Progenitor cell of endocrine pancreas (in vitro differentiated cells): ENCODE data around the gene ARHGEF16. TPM values are rescaled to one million over a fixed set of nuclear protein-coding genes. Genes with fewer than 3 reads are reported as not detected.

Source experiments
- DNase-seq: peaks from one replicate; pipeline ENCODE4 v3.0.0; 2021; ENCODE audit warnings: low spot score; ENCODE audit not compliant: unreplicated experiment
- H3K27ac Mint-ChIP-seq: 2 replicates; pipeline ENCODE4 v1.8.0; 2021; ENCODE audit warnings: mild to moderate bottlenecking, moderate library complexity, mixed read lengths
- H3K27me3 Mint-ChIP-seq: 2 replicates; pipeline ENCODE4 v1.8.0; 2021; ENCODE audit warnings: mixed read lengths
- H3K36me3 Mint-ChIP-seq: 2 replicates; pipeline ENCODE4 v1.8.0; 2022; ENCODE audit warnings: mixed read lengths; ENCODE audit not compliant: insufficient read depth
- H3K4me1 Mint-ChIP-seq: 2 replicates; pipeline ENCODE4 v1.8.0; 2021; ENCODE audit warnings: low read depth, mixed read lengths
- H3K4me3 Mint-ChIP-seq: 2 replicates; pipeline ENCODE4 v1.8.0; 2021; ENCODE audit warnings: low read depth, mild to moderate bottlenecking, moderate library complexity, mixed read lengths
- H3K9me3 Mint-ChIP-seq: 2 replicates; pipeline ENCODE4 v1.8.0; 2021; ENCODE audit warnings: low read depth, mixed read lengths
- total RNA-seq: library from RNA; stranded (reverse); gene quantifications from 2 replicates; pipeline ENCODE4 v1.2.1, GENCODE V29; 2021
- TF ChIP-seq, protein P1 (sequence below): fragments of 200-600 bp; sonication (generic); IDR thresholded peaks from one replicate; pipeline ENCODE4 v1.5.0; 2021; ENCODE audit warnings: antibody characterized with exemption, mild to moderate bottlenecking; ENCODE audit not compliant: unreplicated experiment

ARHGEF16 gene
- total RNA-seq, 1 donor from 2014 or later, result 63.6 TPM

DNA sequence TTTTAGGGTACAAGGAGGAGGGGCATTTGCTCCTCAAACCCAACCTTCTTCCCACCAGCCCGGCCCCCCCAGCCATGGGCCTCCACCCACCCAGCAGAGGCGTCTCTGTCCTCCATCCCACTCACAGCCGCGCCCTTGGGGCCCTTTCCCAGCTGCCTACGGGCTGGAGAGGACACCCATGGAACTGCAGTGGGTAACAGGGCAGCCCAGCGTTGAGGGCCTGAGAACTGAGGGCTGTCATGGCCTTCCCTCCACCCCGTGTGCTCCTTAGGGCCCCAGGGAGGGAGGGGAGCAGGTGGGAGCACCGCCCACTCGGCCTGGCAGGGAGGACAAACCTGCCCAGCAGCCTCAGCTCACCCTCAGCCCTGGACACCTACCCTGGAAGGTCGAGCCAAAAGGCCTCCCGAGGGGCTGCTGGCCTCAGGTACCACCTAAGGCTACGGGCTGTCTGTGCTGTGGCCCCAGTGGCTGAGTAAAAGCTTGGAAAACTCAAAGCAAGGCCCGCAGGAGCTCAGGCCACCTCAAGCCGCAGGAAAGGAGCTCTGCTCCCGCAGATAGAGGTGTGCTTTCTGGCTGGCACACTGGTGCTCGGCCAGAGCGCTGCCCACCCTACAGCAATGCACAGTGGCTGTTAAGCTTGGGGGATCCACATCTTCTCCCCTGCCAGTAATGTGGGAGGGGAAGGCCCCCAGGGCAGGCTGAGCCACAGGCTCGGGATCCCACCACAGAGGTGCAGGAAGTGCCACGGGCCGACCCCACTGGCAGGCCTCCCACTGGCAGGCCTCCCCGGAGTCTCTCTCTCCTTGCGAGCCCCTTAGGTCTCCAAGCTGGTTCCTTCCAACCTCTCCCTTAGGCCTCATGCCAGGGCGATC, 2.2 kb upstream of the ARHGEF16 start:
- H3K36me3 Mint-ChIP-seq, result no peaks in the 10 kb centered on the region
- no peak for DNase-seq
- H3K4me1 Mint-ChIP-seq, result no peaks in the 10 kb centered on the region
- H3K27me3 Mint-ChIP-seq, result peaks cover 13% of the 10 kb centered on the region
- TF ChIP-seq, protein P1, sequence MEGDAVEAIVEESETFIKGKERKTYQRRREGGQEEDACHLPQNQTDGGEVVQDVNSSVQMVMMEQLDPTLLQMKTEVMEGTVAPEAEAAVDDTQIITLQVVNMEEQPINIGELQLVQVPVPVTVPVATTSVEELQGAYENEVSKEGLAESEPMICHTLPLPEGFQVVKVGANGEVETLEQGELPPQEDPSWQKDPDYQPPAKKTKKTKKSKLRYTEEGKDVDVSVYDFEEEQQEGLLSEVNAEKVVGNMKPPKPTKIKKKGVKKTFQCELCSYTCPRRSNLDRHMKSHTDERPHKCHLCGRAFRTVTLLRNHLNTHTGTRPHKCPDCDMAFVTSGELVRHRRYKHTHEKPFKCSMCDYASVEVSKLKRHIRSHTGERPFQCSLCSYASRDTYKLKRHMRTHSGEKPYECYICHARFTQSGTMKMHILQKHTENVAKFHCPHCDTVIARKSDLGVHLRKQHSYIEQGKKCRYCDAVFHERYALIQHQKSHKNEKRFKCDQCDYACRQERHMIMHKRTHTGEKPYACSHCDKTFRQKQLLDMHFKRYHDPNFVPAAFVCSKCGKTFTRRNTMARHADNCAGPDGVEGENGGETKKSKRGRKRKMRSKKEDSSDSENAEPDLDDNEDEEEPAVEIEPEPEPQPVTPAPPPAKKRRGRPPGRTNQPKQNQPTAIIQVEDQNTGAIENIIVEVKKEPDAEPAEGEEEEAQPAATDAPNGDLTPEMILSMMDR, result no peak
- H3K27ac Mint-ChIP-seq, result no peak overlapping the region
- H3K4me3 Mint-ChIP-seq, result no peak overlapping the region
- peaks cover 3% of the 10 kb centered on the region for H3K9me3 Mint-ChIP-seq

DNA sequence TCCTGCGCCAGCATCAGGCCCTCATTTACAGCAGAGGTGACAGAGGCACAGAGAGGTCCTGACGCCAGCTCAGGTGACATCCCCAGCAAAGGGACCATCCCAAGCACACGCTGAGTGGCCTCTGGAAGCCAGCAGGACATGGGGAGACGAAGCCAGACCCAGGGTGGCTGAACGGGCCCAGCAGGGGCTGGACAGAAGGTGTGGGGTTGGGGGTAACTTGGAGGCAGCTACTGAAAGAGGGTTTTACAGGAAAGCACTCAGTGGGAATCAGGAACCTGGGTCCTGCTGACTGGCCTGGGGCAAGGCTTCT, 1.6 kb upstream of the ARHGEF16 start:
- Mint-ChIP-seq H3K27ac (no peak overlapping the region), H3K9me3 (peaks cover 3% of the 10 kb centered on the region), H3K27me3 (peaks cover 13% of the 10 kb centered on the region)

DNA sequence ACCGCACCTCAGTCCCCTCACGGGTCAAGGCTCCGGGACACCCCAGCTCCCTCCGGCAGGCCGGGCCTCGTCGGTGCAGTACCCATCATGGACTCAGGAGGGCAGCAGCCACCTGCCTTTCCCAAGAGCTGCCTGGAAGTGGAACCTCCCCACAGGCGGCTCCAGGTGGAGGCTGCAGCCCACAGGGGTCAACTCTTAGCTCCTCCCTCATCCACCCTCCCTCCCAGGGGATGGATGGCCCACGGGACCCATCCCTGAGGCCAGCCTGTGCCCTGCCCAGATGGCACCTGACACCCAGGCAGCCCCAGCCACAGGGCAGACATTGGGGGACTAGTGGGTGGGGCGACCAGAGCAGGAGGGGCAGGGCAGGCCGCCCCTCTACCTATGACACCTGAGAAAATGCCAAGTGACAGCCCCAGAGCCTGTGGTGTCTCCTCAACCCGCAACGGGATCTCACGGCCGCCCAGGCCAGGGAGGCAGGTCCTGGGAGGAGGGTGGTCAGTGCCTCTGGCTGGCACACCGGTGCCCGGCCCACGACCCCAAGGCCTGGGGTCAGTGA, 1.2 kb upstream of the ARHGEF16 start:
- DNase-seq, result peak; percentile 90
- TF ChIP-seq, protein P1, result peak; percentile 92
- H3K9me3 Mint-ChIP-seq, result no peaks in the 10 kb centered on the region
- H3K27me3 Mint-ChIP-seq, result peaks cover 13% of the 10 kb centered on the region
- peaks cover 1% of the 10 kb centered on the region for H3K4me1 Mint-ChIP-seq
- H3K4me3 Mint-ChIP-seq, result peak overlapping the region; percentile 65
- peak overlapping the region; percentile 88 for H3K27ac Mint-ChIP-seq
- no peaks in the 10 kb centered on the region for H3K36me3 Mint-ChIP-seq

More for the DNA sequence above, 1.6 kb upstream of the ARHGEF16 start:
- Mint-ChIP-seq H3K4me3 (no peak overlapping the region), H3K4me1 (no peaks in the 10 kb centered on the region), H3K36me3 (no peaks in the 10 kb centered on the region)
- TF ChIP-seq, protein P1, result no peak
- DNase-seq, result no peak

DNA sequence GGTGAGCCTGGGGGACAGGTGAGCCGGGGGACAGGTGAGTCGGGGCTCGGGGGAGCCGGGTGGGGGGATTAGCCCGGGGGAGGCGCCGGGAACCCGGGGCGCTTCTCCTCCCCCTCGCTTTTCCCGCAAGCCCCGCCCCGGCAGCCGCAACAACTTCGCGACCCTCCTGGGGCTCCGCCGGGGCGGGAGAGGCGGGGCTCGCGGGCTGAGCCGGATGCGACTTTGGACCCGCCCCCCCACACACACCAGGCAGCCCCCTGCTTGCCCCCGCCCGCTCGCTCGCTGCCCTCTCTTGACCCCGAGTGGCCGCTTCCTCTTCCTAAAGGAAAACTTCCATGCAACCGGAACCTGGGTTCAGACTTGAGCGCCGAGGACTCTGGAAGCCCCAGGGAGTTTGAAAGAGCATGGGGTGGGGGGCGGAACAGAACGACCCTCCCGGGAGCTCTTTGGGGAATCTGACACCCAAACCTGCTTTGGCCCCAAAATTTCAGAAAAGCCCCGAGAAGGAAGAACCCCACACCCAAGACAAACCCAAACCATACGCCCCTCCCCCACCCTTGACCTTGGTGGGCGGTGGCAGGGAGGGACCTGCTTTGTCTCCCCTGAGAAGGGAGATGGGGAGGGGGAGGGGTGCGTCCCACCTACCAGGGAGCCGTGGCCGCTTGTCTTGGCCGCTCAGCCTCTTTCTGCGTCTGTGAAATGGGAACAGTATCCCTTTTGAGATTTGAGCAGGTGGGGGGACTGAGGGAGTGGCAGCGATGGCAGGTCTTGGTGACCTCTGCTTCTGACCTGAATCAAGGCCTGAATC, 550 bp downstream of the ARHGEF16 start:
- Mint-ChIP-seq H3K9me3 (no peaks in the 10 kb centered on the region), H3K4me1 (peaks cover 13% of the 10 kb centered on the region), H3K4me3 (peak overlapping the region; percentile 84), H3K36me3 (no peaks in the 10 kb centered on the region), H3K27me3 (peaks cover 8% of the 10 kb centered on the region), H3K27ac (peak overlapping the region; percentile 91)
- DNase-seq, result peak; percentile 74
- TF ChIP-seq, protein P1, result no peak
